Measurements from ENCODE around the gene MED13L.

MED13L gene

GRCh38 chr12:116184763-116185162, 92.7 kb downstream of the MED13L start:
- Histone ChIP-seq H3K4me2 (ENCODE audit: low read depth, low read length, poor library complexity, severe bottlenecking) (no peak overlapping the region), H2AFZ (ENCODE audit: low read depth, low read length, severe bottlenecking) (no peak overlapping the region), H3K9me3 (ENCODE audit: insufficient read depth, low read length) (no peaks in the 10 kb centered on the region), H4K20me1 (ENCODE audit: low read depth, low read length) (peaks cover 28% of the 10 kb centered on the region), H3F3A (ENCODE audit: insufficient read depth) (no peaks in the 10 kb centered on the region), H3K36me3 (ENCODE audit: low read length) (no peaks in the 10 kb centered on the region), H3K79me2 (ENCODE audit: insufficient read depth, low read length) (no peaks in the 10 kb centered on the region), H3K27me3 (ENCODE audit: low read length) (no peaks in the 10 kb centered on the region), H3K27ac (ENCODE audit: low read depth, low read length) (no peak overlapping the region), H3K9ac (ENCODE audit: low read length) (no peak overlapping the region), H3K9me2 (replicated peaks; ENCODE audit: insufficient read depth, low read length) (no peaks in the 10 kb centered on the region), H3K4me3 (ENCODE audit: insufficient read depth, low read length, poor library complexity, severe bottlenecking) (no peak overlapping the region)
- TF ChIP-seq EZH2phosphoT487 (conservative IDR thresholded peaks at IDR 0.05; ENCODE audit: low read length) (no peak), CTCF (IDR thresholded peaks at IDR 0.05; ENCODE audit: insufficient read depth, low read length, poor library complexity, severe bottlenecking) (no peak)

DNA sequence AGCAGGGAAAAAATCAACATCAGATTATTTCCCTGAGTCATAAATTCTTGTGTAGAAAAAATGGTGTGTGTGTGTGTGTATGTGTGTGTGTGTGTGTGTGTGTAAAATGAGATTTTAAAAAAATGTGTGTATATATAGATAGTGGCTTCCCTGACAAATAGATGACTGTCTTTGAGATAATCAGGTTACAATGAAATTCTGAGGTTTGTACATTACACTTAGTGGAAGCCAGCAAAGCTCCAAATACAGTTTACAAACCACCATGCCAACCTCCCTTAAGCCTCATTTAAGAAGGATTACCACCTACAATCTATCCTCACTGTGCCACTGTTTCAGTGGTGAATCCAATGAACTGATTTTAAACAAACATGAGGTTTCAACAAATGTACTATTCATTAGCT, 93.8 kb downstream of the MED13L start:
- H3K9me2 ChIP-seq (replicated peaks; ENCODE audit: insufficient read depth, low read length), result no peaks in the 10 kb centered on the region
- no peak overlapping the region for H3K4me3 ChIP-seq (ENCODE audit: insufficient read depth, low read length, poor library complexity, severe bottlenecking)
- TF ChIP-seq CTCF (IDR thresholded peaks at IDR 0.05; ENCODE audit: insufficient read depth, low read length, poor library complexity, severe bottlenecking) (no peak), EZH2phosphoT487 (conservative IDR thresholded peaks at IDR 0.05; ENCODE audit: low read length) (no peak)
- no peak overlapping the region for H3K27ac ChIP-seq (ENCODE audit: low read depth, low read length)
- no peak overlapping the region for H3K4me2 ChIP-seq (ENCODE audit: low read depth, low read length, poor library complexity, severe bottlenecking)
- no peaks in the 10 kb centered on the region for H3K36me3 ChIP-seq (ENCODE audit: low read length)
- no peaks in the 10 kb centered on the region for H3K79me2 ChIP-seq (ENCODE audit: insufficient read depth, low read length)
- no peaks in the 10 kb centered on the region for H3K27me3 ChIP-seq (ENCODE audit: low read length)
- no peaks in the 10 kb centered on the region for H3F3A ChIP-seq (ENCODE audit: insufficient read depth)
- H3K9ac ChIP-seq (ENCODE audit: low read length), result no peak overlapping the region
- H2AFZ ChIP-seq (ENCODE audit: low read depth, low read length, severe bottlenecking), result no peak overlapping the region
- H3K9me3 ChIP-seq (ENCODE audit: insufficient read depth, low read length), result no peaks in the 10 kb centered on the region
- H4K20me1 ChIP-seq (ENCODE audit: low read depth, low read length), result peaks cover 24% of the 10 kb centered on the region

DNA sequence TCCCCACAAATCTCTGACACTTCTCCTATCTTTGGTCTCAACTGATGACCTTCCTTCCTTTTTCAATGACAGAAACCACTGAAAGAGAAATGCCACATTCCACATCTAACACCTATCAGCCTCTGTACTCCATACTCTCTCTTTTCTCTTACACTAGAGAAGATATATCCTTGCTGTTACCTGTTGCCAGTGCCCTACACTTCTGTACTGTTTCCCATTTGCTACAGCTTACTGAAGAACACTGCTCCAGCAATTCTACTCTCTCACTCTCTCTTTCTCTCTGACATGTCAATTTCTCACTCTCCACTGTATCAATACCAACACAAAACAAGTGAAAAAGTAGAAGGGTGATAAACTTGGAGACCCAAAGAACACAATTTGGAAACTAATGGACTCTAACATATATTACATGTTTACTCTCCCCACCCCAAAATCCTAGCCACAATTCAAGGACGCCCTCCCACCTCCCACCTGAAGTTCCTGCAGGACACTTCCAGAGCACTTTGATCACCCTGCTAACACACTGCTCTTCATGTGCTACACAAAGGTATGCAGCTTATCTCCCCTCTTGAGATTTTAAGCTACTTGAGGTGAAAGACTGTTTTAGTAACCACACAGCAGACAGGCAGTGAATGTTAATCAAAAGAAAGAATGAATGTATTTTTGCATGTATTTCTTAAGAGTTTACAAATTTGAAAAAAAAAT, 95.0 kb downstream of the MED13L start:
- no peak overlapping the region for H3K27ac ChIP-seq (ENCODE audit: low read depth, low read length)
- H3K9me3 ChIP-seq (ENCODE audit: insufficient read depth, low read length), result no peaks in the 10 kb centered on the region
- H3F3A ChIP-seq (ENCODE audit: insufficient read depth), result no peaks in the 10 kb centered on the region
- no peak overlapping the region for H3K4me2 ChIP-seq (ENCODE audit: low read depth, low read length, poor library complexity, severe bottlenecking)
- TF ChIP-seq EZH2phosphoT487 (conservative IDR thresholded peaks at IDR 0.05; ENCODE audit: low read length) (no peak), CTCF (IDR thresholded peaks at IDR 0.05; ENCODE audit: insufficient read depth, low read length, poor library complexity, severe bottlenecking) (no peak)
- no peaks in the 10 kb centered on the region for H3K27me3 ChIP-seq (ENCODE audit: low read length)
- H3K9ac ChIP-seq (ENCODE audit: low read length), result no peak overlapping the region
- no peaks in the 10 kb centered on the region for H3K9me2 ChIP-seq (replicated peaks; ENCODE audit: insufficient read depth, low read length)
- no peaks in the 10 kb centered on the region for H3K36me3 ChIP-seq (ENCODE audit: low read length)
- H4K20me1 ChIP-seq (ENCODE audit: low read depth, low read length), result peaks cover 18% of the 10 kb centered on the region
- no peak overlapping the region for H3K4me3 ChIP-seq (ENCODE audit: insufficient read depth, low read length, poor library complexity, severe bottlenecking)
- no peaks in the 10 kb centered on the region for H3K79me2 ChIP-seq (ENCODE audit: insufficient read depth, low read length)
- no peak overlapping the region for H2AFZ ChIP-seq (ENCODE audit: low read depth, low read length, severe bottlenecking)

All from SU-DHL-6 (cell line).